Parathyroid adenoma (tissue), 2 donors: Measurements from ENCODE around the gene ATF2.

Source experiments
- H2AFZ ChIP-seq: fragments of 300-600 bp; sonication (generic); one replicate; pipeline ENCODE4 v1.7.0; 2017; ENCODE audit warnings: antibody characterized with exemption, mild to moderate bottlenecking
- H3K27ac ChIP-seq: fragments of 300-600 bp; sonication (generic); one replicate; pipeline ENCODE4 v1.7.0; 2017
- H3K27me3 ChIP-seq: fragments of 300-600 bp; sonication (generic); one replicate; pipeline ENCODE4 v1.7.0; 2017; ENCODE audit warnings: low read length; ENCODE audit not compliant: control insufficient read depth, insufficient read depth
- H3K36me3 ChIP-seq: fragments of 300-600 bp; sonication (generic); one replicate; pipeline ENCODE4 v1.7.0; 2017; ENCODE audit warnings: low read length; ENCODE audit not compliant: control insufficient read depth, insufficient read depth
- H3K4me1 ChIP-seq: fragments of 300-600 bp; sonication (generic); one replicate; pipeline ENCODE4 v1.7.0; 2017; ENCODE audit warnings: control low read depth
- H3K4me2 ChIP-seq: fragments of 300-600 bp; sonication (generic); one replicate; pipeline ENCODE4 v1.7.0; 2017; ENCODE audit warnings: low read length
- H3K4me3 ChIP-seq: fragments of 300-600 bp; sonication (generic); one replicate; pipeline ENCODE4 v1.7.0; 2017; ENCODE audit warnings: low read depth, low read length
- H3K79me2 ChIP-seq: fragments of 300-600 bp; sonication (generic); one replicate; pipeline ENCODE4 v1.7.0; 2017; ENCODE audit warnings: control low read depth
- H3K9ac ChIP-seq: fragments of 300-600 bp; sonication (generic); one replicate; pipeline ENCODE4 v1.7.0; 2017; ENCODE audit warnings: mild to moderate bottlenecking
- H3K9me3 ChIP-seq: fragments of 300-600 bp; sonication (generic); one replicate; pipeline ENCODE4 v1.7.0; 2017; ENCODE audit warnings: low read length; ENCODE audit not compliant: control insufficient read depth
- CTCF ChIP-seq: fragments of 300-600 bp; sonication (generic); IDR thresholded peaks from one replicate; pipeline ENCODE4 v1.7.0; 2017; ENCODE audit warnings: antibody characterized with exemption, mild to moderate bottlenecking
- donor health status: primary hyperparathyroidism.

Gene ATF2

GRCh38 chr2:175136334-175137215 lies 31.4 kb downstream of the ATF2 start:
- no peaks in the 10 kb centered on the region for H3K27me3 ChIP-seq
- H3K79me2 ChIP-seq = peaks cover 7% of the 10 kb centered on the region
- no peak overlapping the region for H3K9ac ChIP-seq
- H3K36me3 ChIP-seq = no peaks in the 10 kb centered on the region
- no peak overlapping the region for H3K4me3 ChIP-seq
- TF ChIP-seq CTCF = no peak
- no peak overlapping the region for H2AFZ ChIP-seq
- H3K4me1 ChIP-seq = peaks cover 3% of the 10 kb centered on the region
- no peak overlapping the region for H3K4me2 ChIP-seq
- H3K9me3 ChIP-seq = no peaks in the 10 kb centered on the region
- H3K27ac ChIP-seq = no peak overlapping the region

GRCh38 chr2:175135862-175136261 lies 32.1 kb downstream of the ATF2 start:
- no peak overlapping the region for H3K4me3 ChIP-seq
- no peak overlapping the region for H3K27ac ChIP-seq
- peaks cover 7% of the 10 kb centered on the region for H3K79me2 ChIP-seq
- H3K4me2 ChIP-seq = no peak overlapping the region
- peaks cover 3% of the 10 kb centered on the region for H3K4me1 ChIP-seq
- H2AFZ ChIP-seq = no peak overlapping the region
- H3K9me3 ChIP-seq = no peaks in the 10 kb centered on the region
- H3K9ac ChIP-seq = no peak overlapping the region
- H3K27me3 ChIP-seq = no peaks in the 10 kb centered on the region
- no peaks in the 10 kb centered on the region for H3K36me3 ChIP-seq
- TF ChIP-seq CTCF = no peak

- no peak overlapping the region for H2AFZ ChIP-seq
- H3K4me3 ChIP-seq = no peak overlapping the region
- no peak overlapping the region for H3K27ac ChIP-seq
- H3K9me3 ChIP-seq = no peaks in the 10 kb centered on the region
- no peak for TF ChIP-seq CTCF
- no peaks in the 10 kb centered on the region for H3K36me3 ChIP-seq
- peaks cover 3% of the 10 kb centered on the region for H3K4me1 ChIP-seq
- H3K79me2 ChIP-seq = peaks cover 7% of the 10 kb centered on the region
- H3K27me3 ChIP-seq = no peaks in the 10 kb centered on the region
- H3K4me2 ChIP-seq = no peak overlapping the region
- no peak overlapping the region for H3K9ac ChIP-seq
Measured at GRCh38 chr2:175135177-175135576, 32.8 kb downstream of the ATF2 start.

GRCh38 chr2:175131252-175131651 lies 36.8 kb downstream of the ATF2 start:
- Histone ChIP-seq H2AFZ (no peak overlapping the region), H3K4me2 (no peak overlapping the region), H3K9me3 (no peaks in the 10 kb centered on the region), H3K4me3 (no peak overlapping the region), H3K9ac (no peak overlapping the region), H3K27me3 (no peaks in the 10 kb centered on the region), H3K27ac (no peak overlapping the region), H3K79me2 (peaks cover 7% of the 10 kb centered on the region), H3K4me1 (peaks cover 3% of the 10 kb centered on the region), H3K36me3 (no peaks in the 10 kb centered on the region)
- no peak for TF ChIP-seq CTCF

GRCh38 chr2:175126661-175127060 lies 41.3 kb downstream of the ATF2 start:
- peaks cover 7% of the 10 kb centered on the region for H3K79me2 ChIP-seq
- H3K9ac ChIP-seq = no peak overlapping the region
- no peaks in the 10 kb centered on the region for H3K36me3 ChIP-seq
- no peak for TF ChIP-seq CTCF
- no peaks in the 10 kb centered on the region for H3K9me3 ChIP-seq
- no peak overlapping the region for H3K4me3 ChIP-seq
- H3K4me1 ChIP-seq = peaks cover 4% of the 10 kb centered on the region
- H3K4me2 ChIP-seq = no peak overlapping the region
- no peaks in the 10 kb centered on the region for H3K27me3 ChIP-seq
- no peak overlapping the region for H3K27ac ChIP-seq
- H2AFZ ChIP-seq = no peak overlapping the region
